Measurements from ENCODE around the gene TLE6.
"Not testable (repeated sequence)": the region's sequence is repeated elsewhere in the genome, so short reads cannot be mapped to it uniquely, and the experiment has no call there.

The TLE6 gene

DNA sequence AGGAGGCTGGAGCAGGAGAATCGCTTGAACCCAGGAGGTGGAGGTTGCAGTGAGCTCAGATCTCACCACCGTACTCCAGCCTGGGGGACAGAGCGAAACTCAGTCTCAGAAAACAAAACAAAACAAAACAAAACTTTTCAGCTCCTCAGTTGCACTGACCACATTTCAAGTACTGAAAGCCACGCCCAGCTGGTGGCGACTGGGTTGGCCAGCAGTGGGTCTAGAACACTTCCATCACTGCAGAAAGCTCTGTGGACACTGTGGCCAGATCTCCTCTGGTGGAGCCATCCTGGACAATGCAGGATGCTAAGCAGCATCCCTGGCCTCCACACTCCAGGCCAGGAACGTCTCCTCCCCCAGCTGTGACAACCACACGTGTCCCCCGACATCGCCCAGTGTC is 30.6 kb downstream of the TLE6 start:
- Histone ChIP-seq H3K4me1 (ENCODE audit: control insufficient read depth, low read length) (no peaks in the 10 kb centered on the region), H3K4me2 (ENCODE audit: low read length) (no peak overlapping the region), H3K9me2 (replicated peaks; ENCODE audit: control insufficient read depth, low read length) (no peaks in the 10 kb centered on the region), H3K79me2 (ENCODE audit: control insufficient read depth, low read length) (no peaks in the 10 kb centered on the region), H3F3A (ENCODE audit: control insufficient read depth, insufficient read depth) (no peaks in the 10 kb centered on the region), H3K27ac (ENCODE audit: low read depth, low read length) (no peak overlapping the region), H4K20me1 (ENCODE audit: control insufficient read depth, insufficient read depth, low read depth, low read length) (no peaks in the 10 kb centered on the region), H3K36me3 (ENCODE audit: control insufficient read depth, low read length) (no peaks in the 10 kb centered on the region), H3K4me3 (ENCODE audit: low read length) (no peak overlapping the region), H3K9me3 (ENCODE audit: control insufficient read depth, insufficient read depth, low read length) (no peaks in the 10 kb centered on the region), H3K27me3 (ENCODE audit: control insufficient read depth, low read length) (no peaks in the 10 kb centered on the region)
- no peak for TF ChIP-seq CTCF (IDR thresholded peaks at IDR 0.05; ENCODE audit: low read depth, low read length, poor library complexity, severe bottlenecking)
- no peak for TF ChIP-seq EZH2phosphoT487 (IDR thresholded peaks at IDR 0.05; ENCODE audit: borderline replicate concordance, low read length)

- Histone ChIP-seq H3K27me3 (ENCODE audit: control insufficient read depth, low read length) (no peaks in the 10 kb centered on the region), H3K9me2 (replicated peaks; ENCODE audit: control insufficient read depth, low read length) (no peaks in the 10 kb centered on the region), H3F3A (ENCODE audit: control insufficient read depth, insufficient read depth) (no peaks in the 10 kb centered on the region), H4K20me1 (ENCODE audit: control insufficient read depth, insufficient read depth, low read depth, low read length) (no peaks in the 10 kb centered on the region), H3K27ac (ENCODE audit: low read depth, low read length) (no peak overlapping the region), H3K4me1 (ENCODE audit: control insufficient read depth, low read length) (no peaks in the 10 kb centered on the region), H3K9me3 (ENCODE audit: control insufficient read depth, insufficient read depth, low read length) (no peaks in the 10 kb centered on the region), H3K4me3 (ENCODE audit: low read length) (no peak overlapping the region), H3K79me2 (ENCODE audit: control insufficient read depth, low read length) (no peaks in the 10 kb centered on the region), H3K4me2 (ENCODE audit: low read length) (no peak overlapping the region), H3K36me3 (ENCODE audit: control insufficient read depth, low read length) (no peaks in the 10 kb centered on the region)
- TF ChIP-seq EZH2phosphoT487 (IDR thresholded peaks at IDR 0.05; ENCODE audit: borderline replicate concordance, low read length) (no peak), CTCF (IDR thresholded peaks at IDR 0.05; ENCODE audit: low read depth, low read length, poor library complexity, severe bottlenecking) (no peak)
Observed at GRCh38 chr19:3008994-3009393, 31.6 kb downstream of the TLE6 start.

DNA sequence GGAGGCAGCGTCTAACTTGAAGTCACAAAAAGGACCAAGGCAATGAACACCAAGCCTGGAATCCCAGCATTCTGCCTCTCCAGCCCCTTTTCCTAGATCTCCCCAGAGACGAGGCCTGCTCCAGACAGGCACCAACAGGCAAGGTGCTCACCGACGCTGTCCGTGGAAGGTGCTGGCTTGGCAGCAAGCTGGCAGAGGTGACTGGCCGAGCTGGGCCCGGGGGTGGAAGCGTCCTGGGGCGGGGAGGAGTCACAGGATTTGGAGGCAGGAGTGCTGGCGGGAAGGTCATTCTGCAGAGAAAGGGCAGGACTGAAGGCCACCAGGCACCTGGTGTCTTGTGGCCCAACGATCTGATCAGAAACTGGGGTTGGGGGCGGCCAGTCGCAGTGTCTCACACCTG is 33.5 kb downstream of the TLE6 start:
- Histone ChIP-seq H3K9me3 (ENCODE audit: control insufficient read depth, insufficient read depth, low read length) (no peaks in the 10 kb centered on the region), H3K4me3 (ENCODE audit: low read length) (no peak overlapping the region), H3K4me2 (ENCODE audit: low read length) (no peak overlapping the region), H3K36me3 (ENCODE audit: control insufficient read depth, low read length) (no peaks in the 10 kb centered on the region), H3F3A (ENCODE audit: control insufficient read depth, insufficient read depth) (no peaks in the 10 kb centered on the region), H3K79me2 (ENCODE audit: control insufficient read depth, low read length) (no peaks in the 10 kb centered on the region), H4K20me1 (ENCODE audit: control insufficient read depth, insufficient read depth, low read depth, low read length) (no peaks in the 10 kb centered on the region), H3K27me3 (ENCODE audit: control insufficient read depth, low read length) (no peaks in the 10 kb centered on the region), H3K9me2 (replicated peaks; ENCODE audit: control insufficient read depth, low read length) (no peaks in the 10 kb centered on the region), H3K27ac (ENCODE audit: low read depth, low read length) (no peak overlapping the region), H3K4me1 (ENCODE audit: control insufficient read depth, low read length) (no peaks in the 10 kb centered on the region)
- no peak for TF ChIP-seq EZH2phosphoT487 (IDR thresholded peaks at IDR 0.05; ENCODE audit: borderline replicate concordance, low read length)
- no peak for TF ChIP-seq CTCF (IDR thresholded peaks at IDR 0.05; ENCODE audit: low read depth, low read length, poor library complexity, severe bottlenecking)

- H3K4me1 ChIP-seq (ENCODE audit: control insufficient read depth, low read length); H3F3A ChIP-seq (ENCODE audit: control insufficient read depth, insufficient read depth); H3K9me3 ChIP-seq (ENCODE audit: control insufficient read depth, insufficient read depth, low read length); H3K79me2 ChIP-seq (ENCODE audit: control insufficient read depth, low read length); H3K9me2 ChIP-seq (replicated peaks; ENCODE audit: control insufficient read depth, low read length); H3K27me3 ChIP-seq (ENCODE audit: control insufficient read depth, low read length); H3K4me3 ChIP-seq (ENCODE audit: low read length); H3K4me2 ChIP-seq (ENCODE audit: low read length); H4K20me1 ChIP-seq (ENCODE audit: control insufficient read depth, insufficient read depth, low read depth, low read length); H3K36me3 ChIP-seq (ENCODE audit: control insufficient read depth, low read length); H3K27ac ChIP-seq (ENCODE audit: low read depth, low read length): not testable (repeated sequence)
Observed at GRCh38 chr19:3012059-3012458, 34.7 kb downstream of the TLE6 start.
